Measurements from ENCODE around the gene SRRM5.

- TF ChIP-seq CTCF (IDR thresholded peaks at IDR 0.05; ENCODE audit: poor library complexity) (no peak), EZH2 (IDR thresholded peaks at IDR 0.05; ENCODE audit: borderline replicate concordance) (no peak), EZH2phosphoT487 (IDR thresholded peaks at IDR 0.05; ENCODE audit: low read depth, severe bottlenecking, unreplicated experiment) (no peak)
Observed at GRCh38 chr19:43575955-43576878, 35.7 kb upstream of the SRRM5 start.

All from hepatocyte (in vitro differentiated cells).